ENCODE data around the gene ITGA4.

DNA sequence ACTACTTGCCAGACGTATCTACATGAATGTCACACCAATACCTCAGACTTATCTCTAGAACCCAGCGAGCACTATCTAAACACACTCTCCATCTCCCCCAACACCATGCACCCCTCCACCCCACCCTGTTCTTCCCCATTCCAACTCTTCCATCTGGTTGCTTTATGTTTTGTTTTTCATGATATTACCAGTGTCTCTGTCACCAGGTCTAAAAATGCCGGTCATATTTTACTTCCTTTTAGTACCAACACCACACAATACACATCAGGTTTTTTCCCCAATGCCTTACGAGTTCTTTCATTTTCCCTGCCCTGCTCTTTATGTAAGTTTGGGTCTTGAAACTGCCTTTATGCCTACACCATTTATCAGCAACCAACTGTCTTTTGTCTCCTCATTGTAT lies 10.2 kb upstream of the ITGA4 start:
- TF ChIP-seq POLR2A (IDR thresholded peaks at IDR 0.05) = no peak
- TF ChIP-seq, protein P1, sequence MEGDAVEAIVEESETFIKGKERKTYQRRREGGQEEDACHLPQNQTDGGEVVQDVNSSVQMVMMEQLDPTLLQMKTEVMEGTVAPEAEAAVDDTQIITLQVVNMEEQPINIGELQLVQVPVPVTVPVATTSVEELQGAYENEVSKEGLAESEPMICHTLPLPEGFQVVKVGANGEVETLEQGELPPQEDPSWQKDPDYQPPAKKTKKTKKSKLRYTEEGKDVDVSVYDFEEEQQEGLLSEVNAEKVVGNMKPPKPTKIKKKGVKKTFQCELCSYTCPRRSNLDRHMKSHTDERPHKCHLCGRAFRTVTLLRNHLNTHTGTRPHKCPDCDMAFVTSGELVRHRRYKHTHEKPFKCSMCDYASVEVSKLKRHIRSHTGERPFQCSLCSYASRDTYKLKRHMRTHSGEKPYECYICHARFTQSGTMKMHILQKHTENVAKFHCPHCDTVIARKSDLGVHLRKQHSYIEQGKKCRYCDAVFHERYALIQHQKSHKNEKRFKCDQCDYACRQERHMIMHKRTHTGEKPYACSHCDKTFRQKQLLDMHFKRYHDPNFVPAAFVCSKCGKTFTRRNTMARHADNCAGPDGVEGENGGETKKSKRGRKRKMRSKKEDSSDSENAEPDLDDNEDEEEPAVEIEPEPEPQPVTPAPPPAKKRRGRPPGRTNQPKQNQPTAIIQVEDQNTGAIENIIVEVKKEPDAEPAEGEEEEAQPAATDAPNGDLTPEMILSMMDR (IDR thresholded peaks at IDR 0.05) = no peak

All from stomach (tissue), 4 donors.